Stimulated activated CD8-positive, alpha-beta memory T cell treated with anti-CD3 and anti-CD28 coated beads, Interleukin-15, amount 100 ng/mL, for 48 hours (primary cell): ENCODE data around the gene GATD1.

ENCODE experiments used
- DNase-seq, 2 donors: peaks; one replicate each; pipeline ENCODE4 v3.0.0-alpha.2; 2020; ENCODE audit warnings: low read depth in 2 of 2

Gene GATD1

DNA sequence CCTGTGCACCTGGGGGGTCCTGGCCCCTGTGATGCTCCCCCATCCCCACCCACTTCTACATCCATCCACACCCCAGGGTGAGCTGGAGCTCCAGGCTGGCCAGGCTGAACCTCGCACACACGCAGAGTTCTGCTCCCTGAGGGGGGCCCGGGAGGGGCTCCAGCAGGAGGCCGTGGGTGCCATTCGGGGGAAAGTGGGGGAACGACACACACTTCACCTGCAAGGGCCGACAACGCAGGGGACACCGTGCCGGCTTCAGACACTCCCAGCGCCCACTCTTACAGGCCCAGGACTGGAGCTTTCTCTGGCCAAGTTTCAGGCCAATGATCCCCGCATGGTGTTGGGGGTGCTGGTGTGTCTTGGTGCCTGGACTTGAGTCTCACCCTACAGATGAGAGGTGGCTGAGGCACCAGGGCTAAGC, 50.0 kb downstream of the GATD1 start:
- DNase-seq: no peak

DNA sequence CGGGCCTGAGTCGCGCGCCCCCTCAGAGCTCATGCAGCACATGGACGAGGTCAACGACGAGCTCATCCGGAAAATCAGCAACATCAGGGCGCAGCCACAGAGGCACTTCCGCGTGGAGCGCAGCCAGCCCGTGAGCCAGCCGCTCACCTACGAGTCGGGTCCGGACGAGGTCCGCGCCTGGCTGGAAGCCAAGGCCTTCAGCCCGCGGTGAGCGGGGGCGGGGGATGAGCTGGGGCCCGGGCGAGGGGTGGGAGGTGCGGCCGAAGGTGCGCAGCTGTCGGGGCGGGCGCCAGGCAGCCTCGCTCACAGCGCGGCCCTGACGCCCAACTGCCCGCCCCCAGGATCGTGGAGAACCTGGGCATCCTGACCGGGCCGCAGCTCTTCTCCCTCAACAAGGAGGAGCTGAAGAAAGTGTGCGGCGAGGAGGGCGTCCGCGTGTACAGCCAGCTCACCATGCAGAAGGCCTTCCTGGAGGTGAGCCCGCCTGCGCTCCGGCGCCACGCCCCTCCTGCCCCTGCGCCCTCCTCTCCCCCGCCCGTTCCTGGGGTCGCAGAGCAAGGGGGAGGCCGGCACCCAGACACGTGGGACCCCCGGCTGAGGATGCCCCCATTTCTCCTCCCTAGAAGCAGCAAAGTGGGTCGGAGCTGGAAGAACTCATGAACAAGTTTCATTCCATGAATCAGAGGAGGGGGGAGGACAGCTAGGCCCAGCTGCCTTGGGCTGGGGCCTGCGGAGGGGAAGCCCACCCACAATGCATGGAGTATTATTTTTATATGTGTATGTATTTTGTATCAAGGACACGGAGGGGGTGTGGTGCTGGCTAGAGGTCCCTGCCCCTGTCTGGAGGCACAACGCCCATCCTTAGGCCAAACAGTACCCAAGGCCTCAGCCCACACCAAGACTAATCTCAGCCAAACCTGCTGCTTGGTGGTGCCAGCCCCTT, 50.7 kb downstream of the GATD1 start:
- no peak for DNase-seq

DNA sequence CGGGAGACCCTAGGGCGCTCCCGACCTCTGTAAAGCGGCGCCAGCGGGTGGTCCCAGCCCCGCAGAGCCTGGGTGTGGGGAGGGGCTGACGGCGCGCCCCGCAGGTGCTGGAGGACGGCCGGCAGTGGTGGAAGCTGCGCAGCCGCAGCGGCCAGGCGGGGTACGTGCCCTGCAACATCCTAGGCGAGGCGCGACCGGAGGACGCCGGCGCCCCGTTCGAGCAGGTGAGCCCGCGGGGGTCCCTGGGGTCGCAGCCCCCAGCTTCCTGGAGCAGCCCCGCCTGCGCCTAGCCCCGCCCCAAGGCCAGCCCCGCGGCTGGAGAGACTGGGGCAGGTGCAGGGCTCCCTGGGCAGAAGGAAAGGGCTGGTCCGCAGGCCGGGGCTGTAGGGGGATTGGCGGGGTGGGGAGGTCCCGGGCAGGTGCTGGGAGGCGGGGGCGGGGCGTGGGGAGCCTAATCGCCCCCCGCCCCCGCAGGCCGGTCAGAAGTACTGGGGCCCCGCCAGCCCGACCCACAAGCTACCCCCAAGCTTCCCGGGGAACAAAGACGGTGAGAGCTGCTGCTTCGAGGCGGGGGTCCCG, 51.6 kb downstream of the GATD1 start:
- no peak for DNase-seq

DNA sequence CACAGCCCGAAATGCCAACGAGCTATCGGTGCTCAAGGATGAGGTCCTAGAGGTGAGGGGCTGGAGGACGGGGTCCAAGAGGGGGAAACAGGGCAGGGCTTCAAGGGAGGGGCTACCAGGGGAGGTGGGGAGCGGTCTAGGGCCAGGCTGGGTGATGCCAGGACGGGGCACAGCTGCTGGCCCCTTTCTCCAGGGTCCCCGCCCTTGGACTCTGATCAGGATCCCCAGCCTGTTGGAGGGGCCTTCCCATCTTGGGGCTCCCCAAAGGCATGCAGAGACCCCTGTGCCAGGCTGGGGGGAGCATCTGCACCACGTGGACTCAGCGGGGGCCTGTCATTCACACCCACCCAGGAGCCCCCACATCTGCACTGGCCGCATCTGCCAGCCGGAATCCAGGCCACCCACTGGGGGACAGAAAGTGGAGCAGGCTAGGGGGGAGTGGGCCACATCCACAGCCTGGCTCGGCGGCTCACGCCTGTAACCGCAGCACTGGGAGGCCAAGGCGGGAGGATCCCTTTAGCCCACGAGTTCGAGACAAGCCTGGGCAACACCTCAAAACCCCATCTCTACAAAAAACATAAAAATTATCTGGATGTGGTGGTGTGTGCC, 52.4 kb downstream of the GATD1 start:
- no peak for DNase-seq

DNA sequence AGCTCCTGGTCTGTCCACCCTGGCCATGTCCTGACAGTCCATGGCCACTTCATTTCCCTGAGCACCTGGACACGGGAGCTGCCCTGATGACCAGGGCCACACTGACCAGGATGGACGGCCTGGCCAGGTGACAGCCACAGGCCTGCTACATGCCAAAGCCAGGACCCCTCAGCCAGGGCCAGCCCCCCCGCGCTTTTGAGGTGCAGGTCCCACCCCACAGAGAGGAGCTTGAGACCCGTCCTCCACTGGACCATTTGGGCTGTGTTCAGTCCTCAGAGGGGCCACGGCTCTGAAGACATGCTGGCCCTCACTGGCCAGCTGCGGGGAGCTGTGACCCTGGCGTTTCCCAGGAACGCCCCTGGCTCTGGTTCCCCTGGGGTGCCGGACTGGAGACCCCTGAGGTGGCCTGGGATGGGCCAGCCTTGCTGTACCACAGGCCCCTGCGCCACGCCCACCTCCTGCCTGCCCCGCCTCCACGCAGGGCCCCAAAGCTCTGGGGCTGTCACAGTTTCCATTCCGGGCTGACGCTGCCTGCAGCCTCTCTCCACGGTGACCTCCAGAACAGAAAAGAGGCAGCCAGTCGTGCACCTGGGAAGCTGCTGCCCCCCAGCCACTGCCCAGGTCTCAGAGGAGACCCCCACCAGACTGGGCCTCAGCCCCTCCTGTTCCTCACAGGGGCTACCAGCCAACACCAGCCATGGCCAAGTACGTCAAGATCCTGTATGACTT, 53.1 kb downstream of the GATD1 start:
- no peak for DNase-seq

DNA sequence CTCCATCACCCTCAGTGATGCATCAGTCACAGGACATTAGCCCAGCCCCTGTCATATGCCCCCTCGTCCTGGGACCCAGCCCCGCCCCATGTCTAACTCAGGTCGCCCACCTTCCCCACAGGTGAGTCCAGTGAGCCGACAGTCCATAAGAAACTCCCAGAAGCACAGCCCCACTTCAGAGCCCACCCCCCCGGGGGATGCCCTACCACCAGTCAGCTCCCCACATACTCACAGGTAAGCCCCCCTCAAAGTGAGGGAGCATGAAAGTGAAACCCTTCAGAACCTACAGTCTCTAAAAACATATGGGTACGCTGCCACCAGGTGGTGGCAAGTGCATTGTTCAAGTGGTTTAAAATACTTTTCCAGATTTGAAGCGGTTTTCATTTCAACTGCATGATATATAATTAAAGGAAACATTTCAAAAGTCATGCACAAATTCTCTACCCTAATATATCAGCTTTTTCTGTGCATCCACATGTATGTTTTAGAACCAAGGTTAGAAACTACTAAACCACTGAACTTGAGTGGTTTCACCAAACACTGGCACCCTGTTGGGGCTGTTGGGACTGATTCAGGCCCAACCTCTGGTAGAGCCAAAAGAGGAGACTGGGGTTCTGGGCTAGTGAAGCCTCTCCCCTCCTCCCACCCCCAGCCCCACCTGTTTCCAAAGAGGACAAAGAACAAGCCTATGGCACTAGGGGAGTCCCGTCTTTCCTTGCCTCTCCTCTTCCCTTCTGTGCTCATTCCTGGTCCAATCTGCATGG, 54.0 kb downstream of the GATD1 start:
- no peak for DNase-seq

DNA sequence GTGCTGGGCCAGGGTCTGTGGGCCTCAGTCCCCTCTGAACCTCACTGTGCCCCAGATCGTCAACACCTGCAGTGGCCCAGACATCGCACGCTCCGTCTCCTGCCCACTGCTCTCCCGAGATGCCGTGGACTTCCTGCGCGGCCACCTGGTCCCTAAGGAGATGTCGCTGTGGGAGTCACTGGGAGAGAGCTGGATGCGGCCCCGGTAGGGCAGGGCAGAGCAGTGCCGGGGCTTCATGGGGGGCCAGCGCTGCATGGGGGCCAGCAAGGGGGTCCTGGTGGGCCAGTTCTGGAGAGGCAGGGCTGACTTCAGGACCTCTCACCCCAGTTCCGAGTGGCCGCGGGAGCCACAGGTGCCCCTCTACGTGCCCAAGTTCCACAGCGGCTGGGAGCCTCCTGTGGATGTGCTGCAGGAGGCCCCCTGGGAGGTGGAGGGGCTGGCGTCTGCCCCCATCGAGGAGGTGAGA, 54.9 kb downstream of the GATD1 start:
- no peak for DNase-seq

DNA sequence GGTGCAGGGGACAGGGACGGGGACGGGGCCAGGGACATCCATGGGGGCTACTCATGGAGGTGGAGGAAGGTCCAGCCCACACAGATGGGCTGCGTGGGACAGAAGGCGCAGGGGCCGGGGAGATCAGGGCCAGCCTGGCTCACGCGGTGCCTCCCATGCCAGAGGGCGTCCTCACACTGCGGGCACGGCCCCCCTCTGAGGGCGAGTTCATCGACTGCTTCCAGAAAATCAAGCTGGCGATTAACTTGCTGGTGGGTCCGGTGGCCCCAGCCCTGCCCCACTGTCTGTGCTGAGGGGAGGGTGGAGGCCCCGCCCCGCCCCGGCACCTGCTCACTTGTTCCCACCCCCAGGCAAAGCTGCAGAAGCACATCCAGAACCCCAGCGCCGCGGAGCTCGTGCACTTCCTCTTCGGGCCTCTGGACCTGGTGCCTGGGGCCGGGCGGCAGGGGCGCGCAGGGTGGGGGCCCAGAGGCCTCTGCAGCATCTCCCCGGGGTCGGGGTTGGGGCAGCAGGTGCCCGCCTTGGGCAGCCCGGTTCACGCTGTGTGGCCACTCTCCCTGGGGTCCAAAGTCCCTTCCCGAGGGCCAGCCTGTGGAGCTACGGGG, 55.4 kb downstream of the GATD1 start:
- no peak for DNase-seq

DNA sequence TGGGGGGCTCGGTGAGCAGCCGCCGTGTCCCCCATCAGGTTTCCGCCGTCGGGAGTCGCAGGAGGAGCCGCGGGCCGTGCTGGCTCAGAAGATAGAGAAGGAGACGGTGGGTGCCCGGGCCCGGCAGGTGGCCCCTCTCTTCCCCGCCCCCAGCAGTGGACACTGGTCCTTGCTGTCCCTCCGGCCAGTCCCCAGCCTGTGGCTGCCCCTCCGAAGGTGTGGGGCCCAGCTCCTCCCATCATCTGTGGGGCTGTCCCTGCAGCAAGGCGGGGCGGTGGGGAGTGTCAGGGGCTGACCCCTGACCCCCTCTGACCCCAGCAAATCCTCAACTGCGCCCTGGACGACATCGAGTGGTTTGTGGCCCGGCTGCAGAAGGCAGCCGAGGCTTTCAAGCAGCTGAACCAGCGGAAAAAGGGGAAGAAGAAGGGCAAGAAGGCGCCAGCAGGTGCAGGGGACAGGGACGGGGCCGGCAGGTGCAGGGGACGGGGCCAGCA, 56.0 kb downstream of the GATD1 start:
- no peak for DNase-seq

DNA sequence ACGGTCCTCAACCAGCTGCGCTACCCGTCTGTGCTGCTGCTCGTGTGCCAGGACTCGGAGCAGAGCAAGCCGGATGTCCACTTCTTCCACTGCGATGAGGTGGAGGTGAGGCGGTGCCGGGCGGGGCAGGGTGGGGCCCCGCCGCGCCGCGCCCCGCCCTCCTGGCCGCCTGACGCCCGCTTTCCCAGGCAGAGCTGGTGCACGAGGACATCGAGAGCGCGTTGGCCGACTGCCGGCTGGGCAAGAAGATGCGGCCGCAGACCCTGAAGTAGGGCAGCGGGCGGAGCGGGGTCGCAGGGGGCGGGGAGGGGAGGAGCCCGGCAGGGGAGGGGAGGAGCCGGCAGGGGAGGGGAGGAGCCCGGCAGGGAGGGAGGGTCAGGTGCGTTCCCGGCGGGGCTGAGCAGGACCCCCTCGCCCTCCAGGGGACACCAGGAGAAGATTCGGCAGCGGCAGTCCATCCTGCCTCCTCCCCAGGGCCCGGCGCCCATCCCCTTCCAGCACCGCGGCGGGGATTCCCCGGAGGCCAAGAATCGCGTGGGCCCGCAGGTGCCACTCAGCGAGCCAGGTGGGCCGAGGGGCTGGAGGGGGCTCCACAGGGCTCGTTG, 56.5 kb downstream of the GATD1 start:
- DNase-seq: no peak

DNA sequence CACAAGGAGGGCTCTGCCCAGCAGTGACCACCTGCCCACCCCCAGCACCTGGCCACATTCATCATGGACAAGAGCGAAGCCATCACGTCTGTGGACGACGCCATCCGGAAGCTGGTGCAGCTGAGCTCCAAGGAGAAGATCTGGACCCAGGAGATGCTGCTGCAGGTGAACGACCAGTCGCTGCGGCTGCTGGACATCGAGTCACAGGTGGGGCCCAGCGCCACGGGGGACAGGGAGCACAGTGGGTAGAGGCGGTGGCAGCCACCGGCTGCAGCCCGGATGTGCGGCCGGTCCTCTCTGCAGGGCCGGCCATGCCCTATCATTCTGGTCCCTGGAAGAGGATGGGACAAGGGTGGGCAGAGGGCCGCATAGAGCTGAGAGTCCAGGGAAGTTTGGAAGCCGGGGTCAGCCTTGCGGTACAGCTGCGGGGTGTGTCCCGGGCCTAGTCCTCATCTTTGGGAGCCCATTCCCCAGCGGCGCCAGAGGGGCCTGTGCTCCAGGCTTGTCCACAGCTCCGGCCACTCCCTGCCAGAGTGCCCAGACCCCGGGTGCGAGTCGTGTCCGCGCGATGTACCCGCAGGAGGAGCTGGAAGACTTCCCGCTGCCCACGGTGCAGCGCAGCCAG, 57.2 kb downstream of the GATD1 start:
- DNase-seq: no peak

DNA sequence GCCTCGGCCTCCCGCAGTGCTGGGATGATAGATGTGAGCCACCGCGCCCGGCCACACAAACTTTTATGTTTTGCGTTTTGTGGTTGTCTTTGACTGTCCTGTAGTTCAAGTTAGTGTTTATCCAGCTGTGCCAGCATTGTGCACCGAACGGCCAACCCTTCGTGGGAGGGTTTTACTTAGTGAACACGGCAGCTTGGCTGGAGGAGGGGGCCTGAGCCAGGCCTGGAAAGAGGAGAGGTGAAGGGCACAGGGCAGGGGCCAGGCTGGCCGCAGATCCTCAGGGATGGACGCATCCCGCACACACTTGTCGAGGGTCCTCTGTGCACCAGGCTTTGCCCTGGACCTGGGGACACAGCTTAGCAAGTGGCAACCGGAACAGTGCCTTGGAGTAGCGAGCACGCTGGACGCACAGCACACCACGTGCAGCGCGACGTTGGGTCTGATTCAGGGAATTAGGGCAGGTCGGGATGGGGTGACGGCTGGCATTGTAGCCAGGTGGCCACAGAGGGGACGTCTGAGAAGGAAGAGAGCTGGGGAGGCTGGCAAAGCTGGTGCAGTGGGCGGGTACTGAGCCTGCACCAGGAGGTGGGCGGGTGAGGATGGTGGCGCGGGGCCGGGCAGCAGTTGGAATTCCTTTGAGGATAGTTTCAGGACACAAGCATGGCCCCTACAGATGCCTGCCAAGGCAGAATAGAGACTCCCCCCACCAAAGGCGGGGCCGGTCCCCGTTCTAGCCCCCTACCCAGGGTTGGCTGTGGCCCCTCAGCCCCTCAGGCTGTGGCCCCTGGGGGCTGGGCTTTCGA, 57.9 kb downstream of the GATD1 start:
- no peak for DNase-seq
